Keratinocyte (primary cell): ENCODE measurements around the gene SNRK. TPM values are rescaled to one million over a fixed set of nuclear protein-coding genes. Genes with fewer than 3 reads are reported as not detected.

Experiments used
- DNase-seq: peaks from one replicate; pipeline ENCODE4 v3.0.0-alpha.2; 2011; ENCODE audit warnings: low read depth, missing footprints, low spot score
- FAIRE-seq: peaks from 2 replicates; lab custom pipeline; 2011; peaks lifted over from hg19 to GRCh38; lab: Jason Lieb, UNC
- H2AFZ ChIP-seq: 2 replicates; pipeline ENCODE4 v1.6.0; 2012; ENCODE audit warnings: low read length, control low read depth, inconsistent platforms; ENCODE audit not compliant: control insufficient read depth
- H3K27ac ChIP-seq: 2 replicates; pipeline ENCODE4 v1.5.1; 2011; ENCODE audit warnings: low read length; ENCODE audit not compliant: control insufficient read depth, insufficient read depth
- H3K27me3 ChIP-seq: 3 replicates; pipeline ENCODE4 v1.6.0; 2011; ENCODE audit warnings: low read length; ENCODE audit not compliant: control insufficient read depth, insufficient read depth; ENCODE audit errors: extremely low read depth
- H3K36me3 ChIP-seq, 2 experiments: 2 replicates in 1 of 2; 3 replicates in 1 of 2; pipeline ENCODE4 v1.5.1; 2011; ENCODE audit warnings: low read length in 2 of 2, mild to moderate bottlenecking in 1 of 2; ENCODE audit not compliant: control insufficient read depth in 2 of 2, insufficient read depth in 2 of 2; ENCODE audit errors: extremely low read depth in 1 of 2
- H3K4me1 ChIP-seq: 3 replicates; pipeline ENCODE4 v1.5.1; 2011; ENCODE audit warnings: low read length; ENCODE audit not compliant: control insufficient read depth, insufficient read depth; ENCODE audit errors: extremely low read depth
- H3K4me2 ChIP-seq: 3 replicates; pipeline ENCODE4 v1.6.0; 2011; ENCODE audit warnings: low read depth, low read length; ENCODE audit not compliant: control insufficient read depth, insufficient read depth; ENCODE audit errors: extremely low read depth
- H3K4me3 ChIP-seq, 3 experiments: fragments of 200-600 bp in 1 of 3; sonication (generic) in 1 of 3; 2 replicates in 2 of 3; 3 replicates in 1 of 3; pipeline ENCODE4 v1.5.1; 2011 to 2016; ENCODE audit warnings: low read length in 3 of 3, mild to moderate bottlenecking in 3 of 3, control low read depth in 2 of 3, inconsistent platforms in 1 of 3, low read depth in 1 of 3, mixed read lengths in 1 of 3, mixed run types in 1 of 3, moderate library complexity in 1 of 3; ENCODE audit not compliant: control insufficient read depth in 2 of 3, insufficient read depth in 2 of 3; ENCODE audit errors: extremely low read depth in 1 of 3
- H3K79me2 ChIP-seq: 2 replicates; pipeline ENCODE4 v1.6.0; 2012; ENCODE audit warnings: low read length; ENCODE audit not compliant: control insufficient read depth, insufficient read depth
- H3K9ac ChIP-seq: 3 replicates; pipeline ENCODE4 v1.6.0; 2011; ENCODE audit warnings: low read length; ENCODE audit not compliant: control insufficient read depth, insufficient read depth; ENCODE audit errors: extremely low read depth
- H3K9me1 ChIP-seq: 3 replicates; pipeline ENCODE4 v1.6.0; 2011; ENCODE audit warnings: low read length; ENCODE audit not compliant: control insufficient read depth, insufficient read depth; ENCODE audit errors: extremely low read depth
- H3K9me3 ChIP-seq: 2 replicates; pipeline ENCODE4 v1.5.1; 2012; ENCODE audit warnings: low read depth, low read length; ENCODE audit not compliant: control insufficient read depth
- H4K20me1 ChIP-seq: 3 replicates; pipeline ENCODE4 v1.6.0; 2011; ENCODE audit warnings: low read length; ENCODE audit not compliant: control insufficient read depth, insufficient read depth; ENCODE audit errors: extremely low read depth
- CTCF ChIP-seq, 3 experiments: IDR thresholded peaks in 1 of 3; conservative IDR thresholded peaks in 1 of 3; optimal IDR thresholded peaks in 1 of 3; 2 replicates in 2 of 3; 3 replicates in 1 of 3; pipeline versions ENCODE3 to v1.5.1; 2011; ENCODE audit warnings: low read length in 3 of 3, mild to moderate bottlenecking in 3 of 3, moderate library complexity in 2 of 3, control low read depth in 1 of 3, inconsistent platforms in 1 of 3; ENCODE audit not compliant: insufficient read depth in 2 of 3; ENCODE audit errors: extremely low read depth in 1 of 3
- EZH2 ChIP-seq: IDR thresholded peaks from one replicate; pipeline ENCODE4 v1.6.1; 2012; ENCODE audit warnings: inconsistent platforms, mild to moderate bottlenecking, low read length, moderate library complexity
- dilution Hi-C: fragments of 300-500 bp; cut with MboI; formaldehyde crosslinking; loops from one replicate; pipeline ENCODE4 v1.7.0; 2020; ENCODE audit warnings: low sequenced_read_pairs; ENCODE audit not compliant: extremely low pct_ligation_motif_present
- polyA plus RNA-seq, 5 experiments: library from polyadenylated mRNA; depleted of rRNA in 3 of 5; stranded (reverse) in 3 of 5; stranded (forward) in 1 of 5; unstranded in 1 of 5; fragments of >200 nt; gene quantifications; 1 replicate in 1 of 5; 2 replicates in 3 of 5; 3 replicates in 1 of 5; pipeline versions ENCODE4 v1.2.1 to v1.2.3, GENCODE V29; 2011 to 2012; ENCODE audit warnings: missing spikeins in 2 of 5, low read depth in 1 of 5, low replicate concordance in 1 of 5

The SNRK gene
- polyA plus RNA-seq, 1 donor (not counting 4 experiments of a cell fraction or from before 2014, with no cell fraction given): 15.7 TPM

GRCh38 chr3:43369404-43370292 is 83.3 kb downstream of the SNRK start:
- Histone ChIP-seq H3K27ac (no peak overlapping the region), H3K36me3 (no peaks in the 10 kb centered on the region)
- dilution Hi-C loops: no loop called here

GRCh38 chr3:43370293-43370980 is 84.1 kb downstream of the SNRK start:
- no peak overlapping the region for H2AFZ ChIP-seq
- no peaks in the 10 kb centered on the region for H3K9me3 ChIP-seq
- H3K4me2 ChIP-seq: no peak overlapping the region
- no peak overlapping the region for H3K27ac ChIP-seq
- H3K27me3 ChIP-seq: no peaks in the 10 kb centered on the region
- no peaks in the 10 kb centered on the region for H4K20me1 ChIP-seq
- H3K4me1 ChIP-seq: no peaks in the 10 kb centered on the region
- H3K9ac ChIP-seq: no peak overlapping the region
- no peaks in the 10 kb centered on the region for H3K79me2 ChIP-seq
- no peaks in the 10 kb centered on the region for H3K9me1 ChIP-seq
- DNase-seq (no peak), FAIRE-seq (no peak)
- dilution Hi-C loops: no loop called here
- no peaks in the 10 kb centered on the region for H3K36me3 ChIP-seq
- no peak for TF ChIP-seq CTCF (optimal IDR thresholded peaks at IDR 0.05 in 1 of 3, IDR thresholded peaks at IDR 0.05 in 1 of 3, conservative IDR thresholded peaks at IDR 0.05 in 1 of 3; ENCODE audit: extremely low read depth in 1 of 3, insufficient read depth in 2 of 3, low read length in 3 of 3)
- no peak overlapping the region for H3K4me3 ChIP-seq

More at GRCh38 chr3:43369404-43370292, 83.3 kb downstream of the SNRK start:
- no peak overlapping the region for H3K4me2 ChIP-seq
- H3K9me3 ChIP-seq: no peaks in the 10 kb centered on the region
- H3K9ac ChIP-seq: no peak overlapping the region
- no peak for TF ChIP-seq EZH2
- TF ChIP-seq CTCF (optimal IDR thresholded peaks at IDR 0.05 in 1 of 3, IDR thresholded peaks at IDR 0.05 in 1 of 3, conservative IDR thresholded peaks at IDR 0.05 in 1 of 3; ENCODE audit: extremely low read depth in 1 of 3, insufficient read depth in 2 of 3, low read length in 3 of 3): no peak
- no peaks in the 10 kb centered on the region for H3K9me1 ChIP-seq
- no peak overlapping the region for H3K4me3 ChIP-seq
- no peaks in the 10 kb centered on the region for H3K27me3 ChIP-seq
- FAIRE-seq: no peak
- H2AFZ ChIP-seq: no peak overlapping the region
- no peaks in the 10 kb centered on the region for H4K20me1 ChIP-seq
- no peaks in the 10 kb centered on the region for H3K4me1 ChIP-seq
- DNase-seq: no peak
- no peaks in the 10 kb centered on the region for H3K79me2 ChIP-seq
